Nephron progenitor cell (in vitro differentiated cells): ENCODE data around the gene HTRA3.

ENCODE experiments used
- DNase-seq: peaks from one replicate; pipeline ENCODE4 v3.0.0; 2021
- H3K27ac Mint-ChIP-seq: 2 replicates; pipeline ENCODE4 v1.8.0; 2021; ENCODE audit warnings: mild to moderate bottlenecking, moderate library complexity, mixed read lengths
- H3K27me3 Mint-ChIP-seq: 2 replicates; pipeline ENCODE4 v1.8.0; 2021; ENCODE audit warnings: mild to moderate bottlenecking, low read depth, mixed read lengths; ENCODE audit not compliant: poor library complexity
- H3K36me3 Mint-ChIP-seq: 2 replicates; pipeline ENCODE4 v1.8.0; 2021; ENCODE audit warnings: low read depth, mixed read lengths
- H3K4me1 Mint-ChIP-seq: 2 replicates; pipeline ENCODE4 v1.8.0; 2021; ENCODE audit warnings: mixed read lengths
- H3K4me3 Mint-ChIP-seq: 2 replicates; pipeline ENCODE4 v1.8.0; 2021; ENCODE audit warnings: mild to moderate bottlenecking, moderate library complexity, mixed read lengths
- H3K9me3 Mint-ChIP-seq: 2 replicates; pipeline ENCODE4 v1.8.0; 2021; ENCODE audit warnings: mild to moderate bottlenecking, moderate library complexity, mixed read lengths
- CTCF ChIP-seq: fragments of 200-600 bp; sonication (generic); IDR thresholded peaks from 2 replicates; pipeline ENCODE4 v1.5.0; 2021; ENCODE audit warnings: antibody characterized with exemption

HTRA3 gene

GRCh38 chr4:8232748-8233147, 36.8 kb upstream of the HTRA3 start:
- no peaks in the 10 kb centered on the region for H3K9me3 Mint-ChIP-seq
- H3K36me3 Mint-ChIP-seq, result no peaks in the 10 kb centered on the region
- no peak overlapping the region for H3K27ac Mint-ChIP-seq

GRCh38 chr4:8233672-8234484, 35.7 kb upstream of the HTRA3 start:
- Mint-ChIP-seq H3K27me3 (peaks cover 4% of the 10 kb centered on the region), H3K36me3 (no peaks in the 10 kb centered on the region), H3K4me3 (no peak overlapping the region), H3K4me1 (peaks cover 22% of the 10 kb centered on the region), H3K9me3 (no peaks in the 10 kb centered on the region), H3K27ac (no peak overlapping the region)
- no peak for DNase-seq
- TF ChIP-seq CTCF, result no peak

More at GRCh38 chr4:8232748-8233147, 36.8 kb upstream of the HTRA3 start:
- no peak for DNase-seq
- Mint-ChIP-seq H3K4me3 (no peak overlapping the region), H3K27me3 (peaks cover 4% of the 10 kb centered on the region), H3K4me1 (peaks cover 18% of the 10 kb centered on the region)
- TF ChIP-seq CTCF, result no peak

GRCh38 chr4:8234715-8235114, 34.8 kb upstream of the HTRA3 start:
- TF ChIP-seq CTCF, result no peak
- Mint-ChIP-seq H3K27ac (no peak overlapping the region), H3K27me3 (peaks cover 4% of the 10 kb centered on the region)

GRCh38 chr4:8235224-8235623, 34.3 kb upstream of the HTRA3 start:
- no peaks in the 10 kb centered on the region for H3K9me3 Mint-ChIP-seq
- DNase-seq, result no peak
- no peak overlapping the region for H3K27ac Mint-ChIP-seq
- no peak overlapping the region for H3K4me3 Mint-ChIP-seq
- H3K4me1 Mint-ChIP-seq, result peaks cover 20% of the 10 kb centered on the region
- TF ChIP-seq CTCF, result no peak
- H3K27me3 Mint-ChIP-seq, result peaks cover 4% of the 10 kb centered on the region
- no peaks in the 10 kb centered on the region for H3K36me3 Mint-ChIP-seq

More at GRCh38 chr4:8234715-8235114, 34.8 kb upstream of the HTRA3 start:
- Mint-ChIP-seq H3K9me3 (no peaks in the 10 kb centered on the region), H3K4me3 (no peak overlapping the region), H3K4me1 (peaks cover 21% of the 10 kb centered on the region), H3K36me3 (no peaks in the 10 kb centered on the region)
- DNase-seq, result no peak

GRCh38 chr4:8235686-8236085, 33.9 kb upstream of the HTRA3 start:
- no peak overlapping the region for H3K4me3 Mint-ChIP-seq
- DNase-seq, result no peak
- peaks cover 15% of the 10 kb centered on the region for H3K4me1 Mint-ChIP-seq
- H3K27me3 Mint-ChIP-seq, result peaks cover 4% of the 10 kb centered on the region
- no peaks in the 10 kb centered on the region for H3K9me3 Mint-ChIP-seq
- no peak overlapping the region for H3K27ac Mint-ChIP-seq
- TF ChIP-seq CTCF, result no peak
- no peaks in the 10 kb centered on the region for H3K36me3 Mint-ChIP-seq
